Amniotic epithelial cell (primary cell): ENCODE results near the gene PLA2G12A.
"Not testable (repeated sequence)": the region's sequence is repeated elsewhere in the genome, so short reads cannot be mapped to it uniquely, and the experiment has no call there.

ENCODE experiments used
- DNase-seq: peaks from one replicate; pipeline ENCODE4 v3.0.0-alpha.2; 2010; ENCODE audit warnings: low read depth

The PLA2G12A gene

GRCh38 chr4:109678925-109679324 is 50.9 kb downstream of the PLA2G12A start:
- DNase-seq: not testable (repeated sequence)

- not testable (repeated sequence) for DNase-seq
These were observed 51.4 kb downstream of the PLA2G12A start for GRCh38 chr4:109678472-109678871.

- DNase-seq: no peak
These were observed 53.0 kb downstream of the PLA2G12A start for GRCh38 chr4:109676886-109677285.

- no peak for DNase-seq
These were observed 54.0 kb downstream of the PLA2G12A start for GRCh38 chr4:109675843-109676242.

GRCh38 chr4:109675181-109675580 is 54.7 kb downstream of the PLA2G12A start:
- peak; percentile 10 for DNase-seq

GRCh38 chr4:109673303-109673702 is 56.6 kb downstream of the PLA2G12A start:
- DNase-seq: no peak

GRCh38 chr4:109672169-109672930 is 57.5 kb downstream of the PLA2G12A start:
- peak; percentile 43 for DNase-seq

- DNase-seq: no peak
These were observed 58.5 kb downstream of the PLA2G12A start for GRCh38 chr4:109671350-109671749.

GRCh38 chr4:109665783-109666485 is 63.9 kb downstream of the PLA2G12A start:
- no peak for DNase-seq

GRCh38 chr4:109662771-109663170 is 67.1 kb downstream of the PLA2G12A start:
- DNase-seq: no peak

- DNase-seq: no peak
These were observed 67.8 kb downstream of the PLA2G12A start for GRCh38 chr4:109662116-109662515.
